Ammon's horn (tissue), 1 donor: ENCODE results near the gene FBXL7.

Experiments used
- DNase-seq: peaks from one replicate; pipeline ENCODE4 v3.0.0-alpha.2; 2016; ENCODE audit warnings: low spot score

The FBXL7 gene

GRCh38 chr5:15951550-15951949 lies 451.6 kb downstream of the FBXL7 start:
- no peak for DNase-seq

DNA sequence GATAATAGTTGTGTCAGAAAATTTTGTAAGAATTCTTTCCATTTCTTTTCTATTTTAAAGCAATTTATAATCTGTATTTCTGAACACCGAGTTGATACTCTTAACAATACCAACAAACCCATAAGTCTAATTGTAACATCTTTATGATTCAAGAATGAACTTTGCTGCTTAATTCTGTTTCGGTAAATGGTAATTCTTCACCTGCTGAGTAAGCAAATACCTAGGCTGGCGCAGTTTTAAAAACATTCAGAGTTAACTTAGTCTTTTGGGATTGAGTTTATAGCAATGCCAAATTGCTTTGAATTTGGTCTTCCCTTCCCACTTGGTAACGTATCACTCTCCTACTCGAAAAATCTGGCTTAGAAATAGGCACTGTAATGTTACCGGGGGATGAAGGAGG lies 456.6 kb downstream of the FBXL7 start:
- DNase-seq: no peak

GRCh38 chr5:15957124-15957523 lies 457.1 kb downstream of the FBXL7 start:
- no peak for DNase-seq

DNA sequence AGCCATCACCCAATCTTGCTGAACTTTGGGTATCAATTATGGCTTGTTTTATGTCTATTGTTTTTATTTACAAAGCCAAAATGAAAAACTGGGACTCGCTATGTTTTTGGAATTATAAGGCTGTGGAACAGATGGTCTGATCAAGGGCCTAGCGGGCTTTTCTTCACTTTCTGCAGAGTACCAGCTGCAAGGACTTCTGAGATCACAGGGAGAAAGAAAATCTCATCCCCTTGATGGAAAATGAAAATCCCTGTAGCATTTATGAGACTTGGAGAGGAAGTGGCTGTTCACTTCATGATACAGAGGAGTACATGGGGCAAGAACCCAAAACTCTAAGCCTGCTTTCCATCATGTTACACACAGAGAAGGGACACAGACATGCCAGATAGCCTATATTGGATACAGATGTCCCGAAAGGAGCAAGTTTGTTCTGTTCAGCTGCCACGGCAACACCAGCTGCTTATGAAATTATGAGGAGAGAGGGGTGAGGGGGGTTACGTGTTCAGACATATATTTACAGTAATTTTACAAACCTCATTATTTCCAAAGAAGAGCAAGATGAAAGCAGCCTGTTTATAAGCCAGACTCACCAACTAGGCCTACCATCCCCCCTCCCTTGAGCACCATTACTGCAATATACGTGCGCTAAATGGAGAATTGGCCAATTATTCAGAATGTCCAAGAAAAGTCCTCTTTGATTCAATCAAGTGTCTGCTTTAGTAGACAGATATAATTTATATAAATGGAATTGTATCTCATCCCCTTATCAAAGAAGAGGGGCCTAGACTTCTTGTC lies 459.6 kb downstream of the FBXL7 start:
- no peak for DNase-seq

DNA sequence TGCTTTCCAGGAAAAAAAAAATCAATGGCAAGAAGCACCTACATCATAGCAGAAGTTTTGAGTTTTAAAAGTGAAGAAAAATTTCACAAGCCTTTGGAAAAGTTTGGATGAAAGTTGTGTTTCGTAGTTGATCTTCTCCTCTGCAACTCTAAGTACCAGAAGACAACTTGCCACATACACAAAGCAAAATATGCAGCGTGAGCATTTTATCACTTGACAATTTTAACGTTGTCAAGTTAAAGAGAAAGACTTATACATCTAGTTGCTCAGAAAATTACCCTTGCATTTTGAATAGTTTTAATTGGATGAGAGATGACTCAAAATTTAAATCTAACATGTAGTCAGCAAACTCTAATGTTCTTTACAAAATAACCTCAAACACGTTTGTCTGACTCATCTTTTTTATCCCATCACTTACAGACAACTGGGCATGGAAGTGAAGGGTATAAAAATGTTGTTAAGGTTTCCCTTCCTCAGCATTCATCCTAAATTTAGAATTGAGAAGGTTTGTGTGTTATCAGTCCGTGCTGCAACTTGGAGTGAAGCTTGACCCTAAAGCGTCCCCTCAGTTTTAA lies 466.2 kb downstream of the FBXL7 start:
- no peak for DNase-seq

DNA sequence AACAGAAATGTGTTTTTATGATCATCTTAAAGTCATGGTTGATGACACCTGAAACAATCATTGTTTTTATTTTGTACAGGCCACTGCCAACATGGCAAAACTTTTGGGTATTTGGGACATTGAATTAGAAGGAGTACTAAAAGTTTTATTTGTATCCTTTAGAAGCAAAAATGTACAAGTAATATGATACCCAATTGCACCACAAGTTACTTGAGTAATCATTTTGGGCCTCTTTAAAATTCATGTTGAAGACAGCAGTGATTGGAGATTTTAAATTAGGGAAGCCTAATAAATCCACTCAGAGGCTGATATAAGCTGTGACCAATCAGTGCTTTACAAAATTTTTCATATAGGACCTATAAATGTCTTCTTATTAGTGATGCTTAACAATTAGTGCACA lies 466.7 kb downstream of the FBXL7 start:
- DNase-seq: no peak

DNA sequence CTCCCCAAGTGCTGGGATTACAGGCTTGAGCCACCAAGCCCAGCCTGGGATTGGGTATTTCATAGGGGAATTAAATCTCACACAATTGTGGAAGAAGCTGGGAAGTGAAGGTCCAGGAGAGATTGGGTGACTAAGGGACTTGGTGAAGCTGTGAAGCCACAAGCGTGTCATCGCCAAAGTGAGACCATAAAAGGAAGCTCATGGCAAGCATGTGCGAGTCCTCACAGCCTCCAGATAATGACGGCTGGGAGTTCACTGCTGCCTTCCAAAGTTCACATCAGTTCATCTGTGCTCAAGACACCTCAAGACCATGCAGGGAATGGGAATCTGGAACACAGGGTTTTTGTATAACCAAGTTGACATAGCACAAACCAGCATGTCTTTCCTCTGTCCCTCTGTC lies 469.0 kb downstream of the FBXL7 start:
- no peak for DNase-seq

DNA sequence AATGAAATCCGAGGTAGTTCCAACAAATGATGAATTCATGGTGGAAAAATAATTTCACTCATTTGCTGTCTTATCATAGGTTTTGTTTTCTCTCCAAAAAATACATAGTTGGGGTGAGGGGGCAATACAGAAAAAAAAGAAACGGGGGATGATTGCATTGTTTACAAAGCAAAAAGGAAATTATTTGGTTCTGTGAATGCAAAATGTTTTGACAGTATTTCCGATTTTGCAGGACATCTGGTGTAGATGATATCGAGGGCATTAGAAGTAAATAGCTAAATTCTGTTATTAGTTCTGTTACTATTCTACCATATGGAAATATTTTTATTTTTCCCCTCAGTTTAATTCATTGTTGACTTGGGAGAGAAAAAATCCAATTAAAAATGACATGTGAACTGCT lies 477.9 kb downstream of the FBXL7 start:
- DNase-seq: no peak

- no peak for DNase-seq
Measured at GRCh38 chr5:15980835-15981234, 480.9 kb downstream of the FBXL7 start.

GRCh38 chr5:15983392-15983791 lies 483.4 kb downstream of the FBXL7 start:
- no peak for DNase-seq
